Activated naive CD8-positive, alpha-beta T cell (primary cell): ENCODE results near the gene MYO16.
"Not testable (repeated sequence)": the region's sequence is repeated elsewhere in the genome, so short reads cannot be mapped to it uniquely, and the experiment has no call there.

ENCODE experiments used
- H3K27ac Mint-ChIP-seq: one replicate; pipeline ENCODE4 v1.8.0; 2021; ENCODE audit warnings: mixed read lengths
- H3K27me3 Mint-ChIP-seq: one replicate; pipeline ENCODE4 v1.8.0; 2021; ENCODE audit warnings: mixed read lengths
- H3K36me3 Mint-ChIP-seq: one replicate; pipeline ENCODE4 v1.8.0; 2021; ENCODE audit warnings: mixed read lengths
- H3K4me1 Mint-ChIP-seq: one replicate; pipeline ENCODE4 v1.8.0; 2021; ENCODE audit warnings: low read depth, mixed read lengths
- H3K4me3 Mint-ChIP-seq: one replicate; pipeline ENCODE4 v1.8.0; 2021; ENCODE audit warnings: mild to moderate bottlenecking, mixed read lengths
- H3K9me3 Mint-ChIP-seq: one replicate; pipeline ENCODE4 v1.8.0; 2021; ENCODE audit warnings: low read depth, mixed read lengths

MYO16 gene

GRCh38 chr13:109204252-109204651 is 574.8 kb downstream of the MYO16 start:
- Mint-ChIP-seq H3K4me3 (no peak overlapping the region), H3K9me3 (no peaks in the 10 kb centered on the region), H3K4me1 (no peaks in the 10 kb centered on the region), H3K27ac (no peak overlapping the region), H3K36me3 (no peaks in the 10 kb centered on the region), H3K27me3 (peaks cover 3% of the 10 kb centered on the region)

DNA sequence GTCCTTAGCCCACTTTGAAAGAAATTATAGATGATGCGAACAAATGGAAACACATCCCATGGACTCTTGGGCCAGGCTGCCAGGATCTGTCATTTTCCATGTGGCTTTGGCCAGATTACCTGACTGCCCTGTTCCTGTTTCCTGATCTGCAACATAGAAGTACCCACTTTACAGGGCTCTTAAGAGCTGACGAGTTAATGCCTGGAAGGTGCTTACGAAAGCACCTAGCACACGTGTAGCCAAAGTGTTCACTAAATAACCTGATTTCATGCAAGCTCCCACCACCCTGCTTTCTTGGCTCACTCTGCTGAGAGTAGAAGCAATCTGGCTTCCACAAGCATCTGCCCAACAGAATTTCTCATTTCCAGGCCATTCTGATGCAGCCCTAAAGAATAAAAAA is 575.2 kb downstream of the MYO16 start:
- H3K27me3 Mint-ChIP-seq, result peaks cover 3% of the 10 kb centered on the region
- no peak overlapping the region for H3K27ac Mint-ChIP-seq
- no peaks in the 10 kb centered on the region for H3K9me3 Mint-ChIP-seq
- no peaks in the 10 kb centered on the region for H3K36me3 Mint-ChIP-seq
- H3K4me1 Mint-ChIP-seq, result no peaks in the 10 kb centered on the region
- no peak overlapping the region for H3K4me3 Mint-ChIP-seq

GRCh38 chr13:109205315-109205714 is 575.9 kb downstream of the MYO16 start:
- Mint-ChIP-seq H3K9me3 (no peaks in the 10 kb centered on the region), H3K4me1 (no peaks in the 10 kb centered on the region), H3K27me3 (peaks cover 3% of the 10 kb centered on the region), H3K4me3 (no peak overlapping the region), H3K36me3 (no peaks in the 10 kb centered on the region), H3K27ac (no peak overlapping the region)

GRCh38 chr13:109206616-109207015 is 577.2 kb downstream of the MYO16 start:
- Mint-ChIP-seq H3K27me3 (peaks cover 3% of the 10 kb centered on the region), H3K36me3 (no peaks in the 10 kb centered on the region), H3K4me1 (no peaks in the 10 kb centered on the region), H3K4me3 (no peak overlapping the region), H3K27ac (no peak overlapping the region), H3K9me3 (no peaks in the 10 kb centered on the region)

GRCh38 chr13:109207622-109208021 is 578.2 kb downstream of the MYO16 start:
- Mint-ChIP-seq H3K4me1 (no peaks in the 10 kb centered on the region), H3K4me3 (no peak overlapping the region), H3K36me3 (no peaks in the 10 kb centered on the region), H3K27me3 (peaks cover 3% of the 10 kb centered on the region), H3K9me3 (no peaks in the 10 kb centered on the region), H3K27ac (no peak overlapping the region)

- H3K27ac Mint-ChIP-seq, result no peak overlapping the region
- no peak overlapping the region for H3K4me3 Mint-ChIP-seq
- no peaks in the 10 kb centered on the region for H3K36me3 Mint-ChIP-seq
- H3K9me3 Mint-ChIP-seq, result no peaks in the 10 kb centered on the region
- H3K27me3 Mint-ChIP-seq, result peaks cover 3% of the 10 kb centered on the region
- no peaks in the 10 kb centered on the region for H3K4me1 Mint-ChIP-seq
Measured at GRCh38 chr13:109208522-109208921, 579.1 kb downstream of the MYO16 start.

DNA sequence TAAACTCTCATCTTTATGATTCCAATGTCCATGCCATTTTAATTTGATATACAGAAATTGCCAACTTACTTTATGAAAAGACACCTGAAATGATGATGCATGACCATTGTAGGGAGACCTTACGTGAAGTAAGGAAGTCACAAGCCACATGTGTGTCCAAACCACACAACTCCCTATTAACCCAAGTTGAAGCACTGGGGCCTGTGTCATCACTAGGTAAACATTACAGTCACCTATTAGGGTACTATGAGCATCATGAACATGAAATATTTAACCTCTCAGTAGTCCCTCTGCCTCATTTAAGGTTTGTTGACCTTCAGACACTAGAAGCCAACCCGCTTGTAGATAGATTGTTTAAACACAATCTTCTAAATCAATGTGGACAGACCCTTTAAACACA is 580.1 kb downstream of the MYO16 start:
- no peak overlapping the region for H3K27ac Mint-ChIP-seq
- no peak overlapping the region for H3K4me3 Mint-ChIP-seq
- H3K27me3 Mint-ChIP-seq, result peaks cover 3% of the 10 kb centered on the region
- no peaks in the 10 kb centered on the region for H3K9me3 Mint-ChIP-seq
- no peaks in the 10 kb centered on the region for H3K4me1 Mint-ChIP-seq
- H3K36me3 Mint-ChIP-seq, result no peaks in the 10 kb centered on the region

DNA sequence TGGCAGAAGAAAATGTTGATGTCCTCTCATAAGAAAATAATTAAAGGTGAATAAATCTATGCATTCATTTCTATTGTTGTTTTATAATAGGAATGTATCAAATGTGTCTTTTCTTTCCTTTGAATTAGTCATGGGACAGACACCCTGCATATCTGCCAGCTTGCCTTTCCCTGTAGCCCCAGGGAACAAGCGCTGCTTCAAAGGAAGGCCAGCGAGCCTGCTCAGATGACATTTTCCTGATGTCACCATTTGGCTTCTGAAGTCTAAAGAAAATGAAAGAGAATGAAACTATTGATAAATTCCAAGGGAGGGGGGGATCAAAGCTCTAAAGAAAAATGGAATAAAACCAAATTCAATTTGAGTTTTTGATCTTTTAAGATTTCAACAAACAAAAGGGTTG is 582.2 kb downstream of the MYO16 start:
- H3K27ac Mint-ChIP-seq, result no peak overlapping the region
- H3K27me3 Mint-ChIP-seq, result peaks cover 3% of the 10 kb centered on the region
- no peaks in the 10 kb centered on the region for H3K9me3 Mint-ChIP-seq
- H3K4me1 Mint-ChIP-seq, result no peaks in the 10 kb centered on the region
- H3K4me3 Mint-ChIP-seq, result no peak overlapping the region
- no peaks in the 10 kb centered on the region for H3K36me3 Mint-ChIP-seq

GRCh38 chr13:109212650-109213049 is 583.2 kb downstream of the MYO16 start:
- H3K27ac Mint-ChIP-seq, result no peak overlapping the region
- no peak overlapping the region for H3K4me3 Mint-ChIP-seq
- no peaks in the 10 kb centered on the region for H3K9me3 Mint-ChIP-seq
- peaks cover 3% of the 10 kb centered on the region for H3K27me3 Mint-ChIP-seq
- H3K4me1 Mint-ChIP-seq, result no peaks in the 10 kb centered on the region
- no peaks in the 10 kb centered on the region for H3K36me3 Mint-ChIP-seq

- H3K4me3 Mint-ChIP-seq, result no peak overlapping the region
- H3K27me3 Mint-ChIP-seq, result peaks cover 1% of the 10 kb centered on the region
- no peaks in the 10 kb centered on the region for H3K36me3 Mint-ChIP-seq
Measured at GRCh38 chr13:109213714-109214113, 584.3 kb downstream of the MYO16 start.

DNA sequence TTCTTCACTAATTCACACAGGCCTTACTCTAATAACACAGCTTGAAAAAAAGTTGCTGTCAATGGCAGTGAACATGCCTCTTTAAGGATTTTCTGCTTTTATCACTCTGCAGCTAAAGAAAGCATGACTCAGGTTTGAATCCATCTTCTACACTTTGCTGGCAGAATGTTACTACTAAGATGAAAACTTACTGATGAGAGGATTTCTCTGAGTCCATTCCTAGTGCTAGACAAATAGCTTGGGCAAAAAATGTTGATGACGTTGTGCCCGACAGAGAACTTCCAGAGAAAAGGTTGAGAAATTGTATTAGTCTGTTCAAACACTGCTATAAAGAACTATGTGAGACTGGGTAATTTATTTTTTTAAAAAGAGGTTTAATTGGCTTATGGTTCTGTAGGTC is 585.0 kb downstream of the MYO16 start:
- no peak overlapping the region for H3K4me3 Mint-ChIP-seq
- no peak overlapping the region for H3K27ac Mint-ChIP-seq
- H3K27me3 Mint-ChIP-seq, result peaks cover 1% of the 10 kb centered on the region
- H3K36me3 Mint-ChIP-seq, result no peaks in the 10 kb centered on the region
- H3K9me3 Mint-ChIP-seq, result no peaks in the 10 kb centered on the region
- no peaks in the 10 kb centered on the region for H3K4me1 Mint-ChIP-seq

More at GRCh38 chr13:109213714-109214113, 584.3 kb downstream of the MYO16 start:
- Mint-ChIP-seq H3K9me3 (no peaks in the 10 kb centered on the region), H3K27ac (no peak overlapping the region), H3K4me1 (no peaks in the 10 kb centered on the region)

- H3K9me3 Mint-ChIP-seq, result no peaks in the 10 kb centered on the region
- H3K36me3 Mint-ChIP-seq, result no peaks in the 10 kb centered on the region
- no peak overlapping the region for H3K27ac Mint-ChIP-seq
- peaks cover 1% of the 10 kb centered on the region for H3K27me3 Mint-ChIP-seq
- H3K4me3 Mint-ChIP-seq, result no peak overlapping the region
- no peaks in the 10 kb centered on the region for H3K4me1 Mint-ChIP-seq
Measured at GRCh38 chr13:109215377-109215776, 586.0 kb downstream of the MYO16 start.

- H3K36me3 Mint-ChIP-seq, H3K9me3 Mint-ChIP-seq, H3K27ac Mint-ChIP-seq, H3K27me3 Mint-ChIP-seq, H3K4me1 Mint-ChIP-seq, H3K4me3 Mint-ChIP-seq: not testable (repeated sequence)
Measured at GRCh38 chr13:109217510-109217909, 588.1 kb downstream of the MYO16 start.

DNA sequence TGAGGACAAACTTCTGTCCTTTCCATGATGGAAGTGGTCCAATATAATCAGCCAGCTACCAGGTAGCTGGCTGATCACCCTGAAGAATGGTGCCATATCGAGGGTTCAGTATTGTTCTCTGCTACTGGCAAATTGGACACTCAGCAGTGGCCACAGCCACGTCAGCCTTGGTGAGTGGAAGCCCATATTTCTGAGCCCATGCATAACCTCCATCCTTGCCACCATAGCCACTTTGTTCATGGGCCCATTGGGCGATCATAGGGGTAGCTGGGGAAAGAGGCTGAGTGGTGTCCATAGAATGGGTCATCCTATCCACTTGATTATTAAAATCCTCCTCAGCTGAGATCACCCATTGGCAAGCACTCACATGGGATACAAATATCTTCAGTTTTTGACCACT is 591.2 kb downstream of the MYO16 start:
- Mint-ChIP-seq H3K27me3 (peaks cover 5% of the 10 kb centered on the region), H3K4me1 (no peaks in the 10 kb centered on the region), H3K9me3 (peaks cover 3% of the 10 kb centered on the region), H3K36me3 (no peaks in the 10 kb centered on the region), H3K27ac (no peak overlapping the region), H3K4me3 (no peak overlapping the region)

DNA sequence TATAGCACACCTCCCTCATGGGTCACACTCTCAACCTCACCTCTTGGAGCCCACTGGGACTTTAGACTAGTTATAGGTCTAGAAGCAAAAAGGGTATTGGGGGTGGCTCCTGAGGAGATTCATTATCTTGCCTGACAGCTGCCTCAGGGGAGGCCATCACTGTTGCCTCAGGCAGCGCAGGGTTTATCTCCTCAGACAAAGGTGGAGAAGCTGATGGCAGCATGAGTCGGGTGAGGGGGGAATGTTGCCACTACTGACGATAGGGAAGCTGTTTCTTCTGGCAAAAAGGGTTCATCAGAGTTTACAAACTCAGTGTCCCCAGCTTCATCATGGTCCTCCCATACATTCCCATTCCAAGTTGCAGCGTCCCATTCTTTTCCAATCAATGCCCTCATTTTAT is 594.6 kb downstream of the MYO16 start:
- Mint-ChIP-seq H3K4me3 (no peak overlapping the region), H3K27ac (no peak overlapping the region), H3K4me1 (no peaks in the 10 kb centered on the region), H3K9me3 (peaks cover 3% of the 10 kb centered on the region), H3K36me3 (no peaks in the 10 kb centered on the region), H3K27me3 (peaks cover 5% of the 10 kb centered on the region)

GRCh38 chr13:109226631-109227030 is 597.2 kb downstream of the MYO16 start:
- Mint-ChIP-seq H3K4me1 (no peaks in the 10 kb centered on the region), H3K36me3 (no peaks in the 10 kb centered on the region), H3K27me3 (peaks cover 2% of the 10 kb centered on the region), H3K4me3 (no peak overlapping the region), H3K27ac (no peak overlapping the region), H3K9me3 (peaks cover 10% of the 10 kb centered on the region)
